Heart left ventricle (tissue), 16 donors: ENCODE data around the gene SMAD9. TPM values are rescaled to one million over a fixed set of nuclear protein-coding genes. Genes with fewer than 3 reads are reported as not detected.

Experiments used
- ATAC-seq, 4 donors: fragments of 200-7000 bp; cut with Tn5 transposase; one replicate each; pipeline ENCODE4 v1.9.1; 2020 to 2022; ENCODE audit warnings: moderate library complexity in 4 of 4, mild to moderate bottlenecking in 3 of 4, moderate number of reproducible peaks in 1 of 4
- DNase-seq, 5 donors: peaks; one replicate each; pipeline ENCODE4 v3.0.0-alpha.2; 2020
- H3K27ac ChIP-seq, 12 donors: fragments of 200-600 bp; sonication (generic) in 4 of 12; one replicate each; pipeline versions ENCODE4 v1.5.0 to v1.8.0; 2016 to 2022; ENCODE audit warnings: mild to moderate bottlenecking in 2 of 12
- H3K27me3 ChIP-seq, 9 donors: fragments of 200-600 bp; sonication (generic) in 2 of 9; one replicate each; pipeline versions ENCODE4 v1.5.1 to v1.8.0; 2016 to 2022; ENCODE audit warnings: mild to moderate bottlenecking in 3 of 9
- H3K36me3 ChIP-seq, 9 donors: fragments of 200-600 bp; sonication (generic) in 2 of 9; one replicate each; pipeline versions ENCODE4 v1.5.0 to v1.8.0; 2018 to 2022; ENCODE audit warnings: mild to moderate bottlenecking in 2 of 9
- H3K4me1 ChIP-seq, 12 donors: fragments of 200-600 bp; sonication (generic) in 4 of 12; one replicate each; pipeline versions ENCODE4 v1.5.0 to v1.8.0; 2016 to 2022; ENCODE audit warnings: mild to moderate bottlenecking in 3 of 12
- H3K4me3 ChIP-seq, 12 donors: fragments of 200-600 bp; sonication (generic) in 4 of 12; one replicate each; pipeline versions ENCODE4 v1.5.0 to v1.8.0; 2017 to 2022; ENCODE audit warnings: mild to moderate bottlenecking in 9 of 12, moderate library complexity in 4 of 12
- H3K9me3 ChIP-seq, 12 donors: fragments of 200-600 bp; sonication (generic) in 4 of 12; one replicate each; pipeline versions ENCODE4 v1.5.0 to v1.8.0; 2016 to 2022; ENCODE audit warnings: mild to moderate bottlenecking in 1 of 12
- CTCF ChIP-seq, 12 donors: fragments of 200-600 bp; sonication (generic) in 4 of 12; IDR thresholded peaks; one replicate each; pipeline versions ENCODE4 v1.5.0 to v1.8.0; 2018 to 2022; ENCODE audit warnings: antibody characterized with exemption in 12 of 12, mild to moderate bottlenecking in 5 of 12
- POLR2A ChIP-seq, 2 donors: fragments of 450-650 bp; IDR thresholded peaks; one replicate each; pipeline ENCODE4 v1.6.1; 2017; ENCODE audit warnings: antibody characterized with exemption in 2 of 2, mild to moderate bottlenecking in 2 of 2, moderate library complexity in 2 of 2
- WGBS, 4 donors: extraction: QIAGEN DNeasy Blood & Tissue Kit in 2 of 4; methylation state at CpG; one replicate each; pipeline versions ENCODE4 v1.1.5 to v1.1.7; 2013 to 2018; 5-methylcytosine and 5-hydroxymethylcytosine counted together
- intact Hi-C, 10 donors: fragments of 100-400 bp; cut with DNase I; formaldehyde crosslinking; loops; one replicate each; pipeline versions ENCODE4 v1.11.1 to v1.14.2; 2022
- polyA plus RNA-seq, 2 donors: library from polyadenylated mRNA; stranded (reverse); fragments of 200-250 nt; gene quantifications; one replicate each; pipeline ENCODE4 v1.2.3, GENCODE V29; 2013
- total RNA-seq, 9 donors: library from RNA; depleted of rRNA in 2 of 9; stranded (reverse); fragments of >200 nt in 2 of 9; fragmentation: NEBNext Ultra II Directional in 3 of 9; extraction: Animal tissue kit (Norgen Biotek cat#: 25700) in 3 of 9; gene quantifications; one replicate each; pipeline versions ENCODE4 v1.1.0 to v1.2.4, GENCODE V29; 2016 to 2023
- donor health status: ischemic (EF 13 %, LVEDD 7.1; RV severe dilation, severe dysfunction).
- donor health status: healthy with polysubstance abuse.
- donor health status: DM: no; HTN: yes; CAD: no.
- donor health status: DM: no; HTN: no; CAD: no.
- donor health status: ischemic (EF 25% LVEDD 6.9; RV normal size, moderate dysfunction).
- donor health status: ischemic (EF 25% LVEDD 5.7; RV mildly dilated, moderate dysfunction).
- donor health status: healthy.
- donor health status: DM: yes; HTN: yes; CAD: no.
- donor health status: ischemic (EF 35%, LVEDD 5.7; RV mildly dilated, moderate dysfunction).
- donor health status: nonischemic (EF 11% LVEDD 7.7; RV severe dilation, severe dysfunction).
- donor health status: DM: yes; HTN: yes; CAD: no.
- donor health status: PGD.
- donor health status: ischemic (EF 29% LVEDD 5.4; RV normal size, mild dysfunction).
- donor health status: nonischemic (EF 23%, LVEDD 6.1; RV moderate dilation, normal function).

SMAD9 gene
- total and polyA plus RNA-seq, 11 donors: 0.91 to 10.4 (median 4.6) TPM

- no peak for TF ChIP-seq POLR2A (IDR thresholded peaks at IDR 0.05)
- no peak for TF ChIP-seq CTCF (IDR thresholded peaks at IDR 0.05)
- no peak for DNase-seq
- 87 to 91% (median 90%) methylated on average over 3 of the region's 3 CpGs for WGBS, 4 donors
- Histone ChIP-seq H3K27ac (no peak overlapping the region), H3K36me3 (no peaks in the 10 kb centered on the region), H3K4me1 (peaks cover 0 to 29% (median 6%) of the 10 kb centered on the region in 12 donors), H3K9me3 (no peaks in the 10 kb centered on the region), H3K27me3 (peaks cover 0 to 16% (median 0%) of the 10 kb centered on the region in 9 donors), H3K4me3 (no peak overlapping the region)
- no peak for ATAC-seq
- intact Hi-C loops: loop anchor here in 3 of 10 donors (5.0 to 10.0 kb wide), 3 partner anchors 53 to 63 kb away; no protein-coding TSS in a partner anchor
Measured at GRCh38 chr13:36917311-36917710, 2.7 kb downstream of the SMAD9 start.

- WGBS, 4 donors: 91 to 96% (median 95%) methylated on average over 6 of the region's 6 CpGs
- no peaks in the 10 kb centered on the region for H3K36me3 ChIP-seq
- intact Hi-C loops: loop anchor here in 3 of 10 donors (5.0 to 10.0 kb wide), 3 partner anchors 51 to 61 kb away; no protein-coding TSS in a partner anchor
- ATAC-seq (no peak), DNase-seq (no peak)
- H3K27ac ChIP-seq: no peak overlapping the region
- TF ChIP-seq POLR2A (IDR thresholded peaks at IDR 0.05) (no peak), CTCF (IDR thresholded peaks at IDR 0.05) (no peak)
- no peak overlapping the region for H3K4me3 ChIP-seq
- H3K9me3 ChIP-seq: no peaks in the 10 kb centered on the region
- H3K4me1 ChIP-seq: peaks cover 0 to 32% (median 6%) of the 10 kb centered on the region in 12 donors
- peaks cover 0 to 16% (median 0%) of the 10 kb centered on the region in 9 donors for H3K27me3 ChIP-seq
Measured at GRCh38 chr13:36915896-36916640, 4.0 kb downstream of the SMAD9 start.

GRCh38 chr13:36915106-36915505 lies 4.9 kb downstream of the SMAD9 start:
- 37 to 53% (median 45%) methylated on average over 5 of the region's 5 CpGs for WGBS, 4 donors
- intact Hi-C loops: loop anchor here in 3 of 10 donors (5.0 to 10.0 kb wide), 3 partner anchors 50 to 60 kb away; no protein-coding TSS in a partner anchor
- ATAC-seq (no peak), DNase-seq (no peak)
- Histone ChIP-seq H3K4me1 (peaks cover 0 to 23% (median 6%) of the 10 kb centered on the region in 12 donors), H3K9me3 (no peaks in the 10 kb centered on the region), H3K36me3 (no peaks in the 10 kb centered on the region), H3K4me3 (no peak overlapping the region), H3K27ac (no peak overlapping the region), H3K27me3 (peaks cover 0 to 11% (median 0%) of the 10 kb centered on the region in 9 donors)
- TF ChIP-seq POLR2A (IDR thresholded peaks at IDR 0.05) (no peak), CTCF (IDR thresholded peaks at IDR 0.05) (no peak)

- Histone ChIP-seq H3K4me3 (no peak overlapping the region), H3K9me3 (no peaks in the 10 kb centered on the region), H3K36me3 (no peaks in the 10 kb centered on the region), H3K4me1 (peaks cover 0 to 23% (median 6%) of the 10 kb centered on the region in 12 donors), H3K27me3 (peaks cover 0 to 8% (median 0%) of the 10 kb centered on the region in 9 donors), H3K27ac (no peak overlapping the region)
- WGBS, 4 donors: 65 to 72% (median 69%) methylated on average over 4 of the region's 4 CpGs
- ATAC-seq (no peak), DNase-seq (no peak)
- intact Hi-C loops: loop anchor here in 3 of 10 donors (5.0 to 10.0 kb wide), 3 partner anchors 50 to 60 kb away; no protein-coding TSS in a partner anchor
- TF ChIP-seq POLR2A (IDR thresholded peaks at IDR 0.05): no peak
- TF ChIP-seq CTCF (IDR thresholded peaks at IDR 0.05): no peak
Measured at GRCh38 chr13:36914648-36915047, 5.4 kb downstream of the SMAD9 start.
